Effector memory CD4-positive, alpha-beta T cell (primary cell): ENCODE measurements around the gene SYCP3.

ENCODE experiments used
- DNase-seq, 3 donors: peaks; one replicate each; pipeline ENCODE4 v3.0.0-alpha.2; 2020
- H3K27ac ChIP-seq: 2 replicates; pipeline ENCODE4 v1.7.0; 2013; ENCODE audit warnings: mild to moderate bottlenecking, low read length, moderate library complexity; ENCODE audit not compliant: insufficient read depth, poor library complexity, severe bottlenecking
- H3K27me3 ChIP-seq: replicated peaks from 2 replicates; pipeline ENCODE4 v1.7.0; 2013; ENCODE audit warnings: mild to moderate bottlenecking, low read length; ENCODE audit not compliant: insufficient read depth, control insufficient read depth, poor library complexity, severe bottlenecking
- H3K36me3 ChIP-seq: 2 replicates; pipeline ENCODE4 v1.7.0; 2013; ENCODE audit warnings: mild to moderate bottlenecking, low read length, moderate library complexity; ENCODE audit not compliant: control insufficient read depth, insufficient read depth
- H3K4me1 ChIP-seq: 2 replicates; pipeline ENCODE4 v1.7.0; 2013; ENCODE audit warnings: low read length, mild to moderate bottlenecking; ENCODE audit not compliant: control insufficient read depth, insufficient read depth, poor library complexity, severe bottlenecking
- H3K4me3 ChIP-seq: 2 replicates; pipeline ENCODE4 v1.7.0; 2013; ENCODE audit warnings: low read length, low read depth, mild to moderate bottlenecking; ENCODE audit not compliant: insufficient read depth, poor library complexity, severe bottlenecking
- H3K9me3 ChIP-seq: 2 replicates; pipeline ENCODE4 v1.7.0; 2013; ENCODE audit warnings: mild to moderate bottlenecking, low read length, moderate library complexity; ENCODE audit not compliant: control insufficient read depth

The SYCP3 gene

DNA sequence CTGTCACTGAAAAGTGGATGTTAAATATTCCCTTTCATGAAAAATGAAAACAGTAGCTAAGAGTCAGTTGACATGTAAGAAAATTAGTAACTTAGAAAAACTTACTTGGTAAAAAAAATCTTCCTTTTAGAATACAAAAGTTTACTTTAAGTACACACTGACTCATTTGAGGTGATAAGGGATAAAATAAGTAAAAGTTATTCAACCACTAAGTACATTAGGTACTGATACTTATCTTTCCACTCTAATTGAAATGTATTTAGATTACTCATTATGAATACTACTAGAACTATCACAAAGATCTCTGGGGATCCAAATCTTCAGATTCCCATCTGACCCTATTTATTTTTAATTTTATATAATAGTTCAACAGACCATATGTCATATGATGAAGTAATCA is 12.2 kb downstream of the SYCP3 start:
- Histone ChIP-seq H3K4me3 (no peak overlapping the region), H3K9me3 (no peaks in the 10 kb centered on the region), H3K27me3 (no peaks in the 10 kb centered on the region), H3K36me3 (no peaks in the 10 kb centered on the region), H3K27ac (no peak overlapping the region), H3K4me1 (no peaks in the 10 kb centered on the region)
- DNase-seq = no peak

DNA sequence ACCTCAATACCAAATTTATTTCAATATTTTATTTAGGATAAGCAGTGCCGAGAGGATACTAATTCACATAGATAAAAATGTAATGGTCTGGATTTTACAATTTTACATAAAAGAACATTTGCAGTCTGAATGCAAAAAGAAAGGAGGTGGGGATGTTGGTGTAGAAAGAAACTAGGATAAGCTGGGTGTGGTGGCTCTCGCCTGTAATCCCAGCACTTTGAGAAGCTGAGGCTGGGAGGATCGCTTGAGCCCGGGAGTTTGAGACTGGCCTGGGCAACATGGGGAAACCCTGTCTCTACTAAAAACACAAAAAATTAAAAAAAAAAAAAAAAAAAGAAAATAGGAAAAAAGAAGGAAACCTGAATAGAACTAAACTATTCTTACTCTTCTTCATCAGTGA is 16.9 kb downstream of the SYCP3 start:
- no peak overlapping the region for H3K27ac ChIP-seq
- H3K4me3 ChIP-seq = no peak overlapping the region
- no peaks in the 10 kb centered on the region for H3K27me3 ChIP-seq
- DNase-seq = no peak
- no peaks in the 10 kb centered on the region for H3K4me1 ChIP-seq
- H3K9me3 ChIP-seq = no peaks in the 10 kb centered on the region
- no peaks in the 10 kb centered on the region for H3K36me3 ChIP-seq

DNA sequence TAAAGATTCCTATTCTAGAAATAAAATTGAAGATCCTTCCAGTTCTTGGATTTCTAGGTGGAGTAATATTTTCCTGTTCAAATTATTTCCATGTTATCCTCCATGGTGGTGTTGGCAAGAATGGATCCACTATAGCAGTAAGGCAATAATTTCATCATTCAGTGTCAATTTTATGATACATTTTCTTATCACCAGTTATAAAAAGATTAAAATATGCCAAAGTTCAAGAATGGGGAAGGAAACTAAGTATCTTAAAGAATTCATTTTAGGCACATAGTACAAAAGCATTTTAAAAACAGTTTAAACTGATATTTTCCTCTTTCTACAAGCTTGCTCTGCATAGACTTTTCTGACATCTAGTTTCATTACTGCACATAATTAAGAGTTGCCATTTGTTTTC is 19.1 kb downstream of the SYCP3 start:
- Histone ChIP-seq H3K4me1 (no peaks in the 10 kb centered on the region), H3K27ac (no peak overlapping the region), H3K4me3 (no peak overlapping the region), H3K27me3 (no peaks in the 10 kb centered on the region), H3K9me3 (no peaks in the 10 kb centered on the region), H3K36me3 (no peaks in the 10 kb centered on the region)
- DNase-seq = no peak

DNA sequence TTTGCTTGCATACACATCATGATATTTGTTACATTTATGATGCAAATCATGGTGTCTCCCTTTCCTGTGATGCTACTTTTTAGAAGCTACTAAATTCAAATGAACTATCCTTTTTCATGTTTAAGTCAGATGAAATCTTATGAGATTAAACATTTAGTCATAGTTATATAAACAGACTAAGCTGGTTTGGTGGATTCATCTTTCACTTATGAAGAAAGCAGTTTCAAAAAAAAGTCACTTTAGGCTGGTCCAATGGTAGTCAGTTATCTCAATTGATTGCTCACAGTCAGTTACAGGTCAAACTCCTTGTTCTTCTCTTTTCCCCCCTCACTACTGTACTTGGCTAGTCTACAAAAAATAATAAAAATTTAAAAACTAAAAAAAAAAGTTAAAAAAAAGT is 19.7 kb downstream of the SYCP3 start:
- H3K27me3 ChIP-seq = no peaks in the 10 kb centered on the region
- no peaks in the 10 kb centered on the region for H3K36me3 ChIP-seq
- H3K9me3 ChIP-seq = no peaks in the 10 kb centered on the region
- DNase-seq = no peak
- no peak overlapping the region for H3K27ac ChIP-seq
- H3K4me3 ChIP-seq = no peak overlapping the region
- no peaks in the 10 kb centered on the region for H3K4me1 ChIP-seq

DNA sequence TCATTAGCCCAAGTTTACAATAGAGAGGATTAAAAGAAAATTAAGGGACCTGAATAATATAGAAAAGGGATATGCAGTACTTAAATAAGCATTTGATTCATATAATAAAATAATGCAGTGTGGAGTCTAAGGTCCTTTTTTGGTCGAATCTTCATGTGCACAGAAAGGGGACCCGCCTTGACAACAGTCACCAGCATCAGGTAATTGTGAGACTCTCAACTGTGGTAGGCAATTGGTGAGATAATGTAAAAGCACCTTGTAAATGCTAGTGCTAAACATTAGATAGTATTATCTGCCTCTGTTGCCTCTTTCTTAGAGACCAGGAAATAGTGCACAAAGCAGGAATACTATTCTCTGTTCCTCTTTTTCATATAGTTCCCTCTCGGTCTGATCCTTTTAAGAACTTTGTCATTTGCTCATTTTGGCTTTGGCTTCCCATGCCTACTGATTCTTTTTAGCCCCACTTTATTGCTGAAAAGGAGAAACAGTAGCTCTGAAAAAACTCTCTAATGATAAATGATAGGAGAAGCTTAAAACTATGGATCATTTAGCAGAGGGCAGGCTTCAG is 24.3 kb downstream of the SYCP3 start:
- Histone ChIP-seq H3K36me3 (no peaks in the 10 kb centered on the region), H3K4me1 (no peaks in the 10 kb centered on the region), H3K9me3 (no peaks in the 10 kb centered on the region), H3K27me3 (no peaks in the 10 kb centered on the region), H3K4me3 (no peak overlapping the region), H3K27ac (no peak overlapping the region)
- DNase-seq = no peak

DNA sequence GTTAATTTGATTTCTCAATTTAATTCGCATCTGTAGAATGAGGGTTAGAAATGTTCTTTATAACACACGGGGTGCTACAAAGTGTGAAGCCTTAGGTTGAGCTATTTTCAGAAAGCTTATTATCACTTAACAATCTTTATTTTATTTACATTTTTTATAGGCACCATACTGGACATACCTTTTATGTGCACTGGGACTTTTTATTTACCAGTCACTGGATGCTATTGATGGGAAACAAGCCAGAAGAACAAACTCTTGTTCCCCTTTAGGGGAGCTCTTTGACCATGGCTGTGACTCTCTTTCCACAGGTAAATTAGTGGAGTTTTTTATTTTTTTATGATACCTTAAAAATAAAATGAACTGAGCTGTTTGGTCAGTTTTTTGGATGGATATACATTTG is 25.3 kb downstream of the SYCP3 start:
- Histone ChIP-seq H3K4me3 (no peak overlapping the region), H3K4me1 (no peaks in the 10 kb centered on the region), H3K9me3 (no peaks in the 10 kb centered on the region), H3K27me3 (no peaks in the 10 kb centered on the region), H3K36me3 (no peaks in the 10 kb centered on the region), H3K27ac (no peak overlapping the region)
- DNase-seq = no peak

DNA sequence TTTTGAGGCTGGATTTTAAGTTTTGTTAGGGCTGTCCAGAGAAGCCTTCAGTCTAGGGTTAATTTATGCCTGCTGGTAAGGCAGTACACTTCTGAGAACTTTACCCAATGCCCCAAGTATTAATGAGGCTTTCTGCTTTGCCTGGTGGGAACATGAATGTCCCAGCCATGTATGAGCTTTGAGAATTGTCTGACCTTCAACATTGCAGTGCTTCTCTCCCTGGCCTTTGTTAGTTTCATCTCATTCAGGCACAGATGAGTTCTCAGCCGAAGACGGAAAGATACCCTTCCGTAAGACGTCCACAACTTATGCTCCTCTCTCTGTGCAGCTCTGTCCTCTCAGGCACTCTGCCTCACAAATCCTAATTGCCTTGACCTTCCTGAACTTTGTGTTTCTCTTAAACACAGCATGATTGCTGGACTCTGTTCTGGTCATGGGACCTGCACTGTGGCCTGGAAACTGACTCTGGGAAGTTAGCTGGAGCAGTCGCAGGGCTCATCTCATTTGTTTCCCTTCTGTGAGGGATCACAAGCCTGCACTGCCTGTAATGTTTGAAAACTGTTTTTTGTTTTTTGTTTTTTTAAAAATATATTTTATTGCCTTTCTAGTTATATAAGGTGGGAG is 26.1 kb downstream of the SYCP3 start:
- no peak overlapping the region for H3K27ac ChIP-seq
- H3K4me3 ChIP-seq = no peak overlapping the region
- no peaks in the 10 kb centered on the region for H3K4me1 ChIP-seq
- no peak for DNase-seq
- no peaks in the 10 kb centered on the region for H3K9me3 ChIP-seq
- H3K27me3 ChIP-seq = no peaks in the 10 kb centered on the region
- H3K36me3 ChIP-seq = no peaks in the 10 kb centered on the region

DNA sequence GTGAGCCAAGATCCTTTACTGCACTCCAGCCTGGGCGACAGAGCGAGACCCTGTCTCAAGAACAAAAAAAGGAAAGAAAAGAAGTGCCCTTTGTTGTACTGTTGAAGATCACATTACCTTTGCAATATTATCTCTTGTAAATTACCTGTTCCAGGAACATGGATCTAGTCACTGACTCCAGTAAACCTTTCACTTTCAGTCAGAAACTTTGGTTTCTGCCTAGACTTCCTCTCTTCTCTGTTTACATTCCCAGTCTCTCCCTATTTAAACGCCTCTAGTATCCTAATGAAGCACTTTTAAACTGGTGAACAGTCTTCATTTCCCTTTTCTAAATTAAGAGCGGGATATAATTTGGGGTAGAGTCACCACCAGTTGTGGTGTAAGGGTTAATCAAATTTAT is 29.0 kb downstream of the SYCP3 start:
- H3K4me1 ChIP-seq = no peaks in the 10 kb centered on the region
- no peaks in the 10 kb centered on the region for H3K36me3 ChIP-seq
- H3K4me3 ChIP-seq = no peak overlapping the region
- no peaks in the 10 kb centered on the region for H3K27me3 ChIP-seq
- no peaks in the 10 kb centered on the region for H3K9me3 ChIP-seq
- no peak for DNase-seq
- no peak overlapping the region for H3K27ac ChIP-seq

DNA sequence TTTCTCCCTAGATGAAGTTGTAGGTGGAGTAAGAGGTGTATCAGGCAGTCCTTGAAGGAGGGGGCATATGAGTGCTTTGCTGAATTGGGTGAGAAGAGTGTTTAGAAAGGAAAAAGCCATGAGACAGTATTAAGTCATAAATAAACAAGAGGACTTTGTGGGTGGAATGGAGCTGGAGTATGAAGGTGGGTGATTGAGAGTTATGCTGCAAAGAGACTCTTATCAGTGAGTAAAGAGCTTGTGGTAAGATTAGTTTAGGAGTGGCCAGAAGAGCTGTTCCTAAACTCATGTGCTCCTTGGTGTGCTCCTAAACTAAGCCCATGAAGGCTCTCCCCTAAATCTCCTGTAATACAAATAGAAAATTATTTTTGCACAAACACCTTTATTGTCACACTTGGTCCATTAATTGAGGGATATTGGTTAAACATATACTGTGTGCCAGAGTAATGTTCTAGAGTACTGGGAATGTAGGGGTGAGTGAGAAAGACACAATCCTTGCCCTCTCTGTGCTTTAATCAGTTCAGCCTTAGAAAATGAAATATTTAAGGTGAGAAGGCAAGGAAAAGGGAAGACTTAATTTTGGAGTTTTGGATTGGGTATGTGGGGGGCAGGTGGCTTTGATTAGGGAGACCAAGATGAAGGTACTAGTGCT is 32.0 kb downstream of the SYCP3 start:
- Histone ChIP-seq H3K4me1 (no peaks in the 10 kb centered on the region), H3K4me3 (no peak overlapping the region), H3K27ac (no peak overlapping the region), H3K36me3 (no peaks in the 10 kb centered on the region), H3K9me3 (no peaks in the 10 kb centered on the region), H3K27me3 (no peaks in the 10 kb centered on the region)
- no peak for DNase-seq

DNA sequence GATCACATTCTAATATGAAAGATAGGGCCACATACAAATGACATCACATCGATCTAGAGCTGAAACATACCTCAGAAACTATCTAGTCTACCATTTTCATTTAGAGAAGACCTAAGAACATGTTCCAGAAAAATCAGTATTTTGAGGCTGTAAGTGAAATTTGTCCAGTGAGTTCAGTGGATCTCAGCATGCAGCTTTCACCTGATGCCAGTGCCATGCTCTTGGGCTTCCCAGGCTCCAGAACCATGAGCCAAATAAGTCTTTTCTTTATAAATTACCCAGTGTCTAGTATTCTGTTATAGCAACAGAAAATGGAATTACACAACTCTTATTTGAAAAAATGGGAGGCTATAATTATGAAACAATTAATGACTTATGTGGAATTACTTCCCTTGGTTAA is 32.9 kb downstream of the SYCP3 start:
- Histone ChIP-seq H3K9me3 (no peaks in the 10 kb centered on the region), H3K4me3 (no peak overlapping the region), H3K4me1 (no peaks in the 10 kb centered on the region), H3K27ac (no peak overlapping the region), H3K27me3 (no peaks in the 10 kb centered on the region), H3K36me3 (no peaks in the 10 kb centered on the region)
- DNase-seq = no peak
